ENCODE results near the gene MAP4K3.
"Not testable (repeated sequence)": the region's sequence is repeated elsewhere in the genome, so short reads cannot be mapped to it uniquely, and the experiment has no call there.

MAP4K3 gene

DNA sequence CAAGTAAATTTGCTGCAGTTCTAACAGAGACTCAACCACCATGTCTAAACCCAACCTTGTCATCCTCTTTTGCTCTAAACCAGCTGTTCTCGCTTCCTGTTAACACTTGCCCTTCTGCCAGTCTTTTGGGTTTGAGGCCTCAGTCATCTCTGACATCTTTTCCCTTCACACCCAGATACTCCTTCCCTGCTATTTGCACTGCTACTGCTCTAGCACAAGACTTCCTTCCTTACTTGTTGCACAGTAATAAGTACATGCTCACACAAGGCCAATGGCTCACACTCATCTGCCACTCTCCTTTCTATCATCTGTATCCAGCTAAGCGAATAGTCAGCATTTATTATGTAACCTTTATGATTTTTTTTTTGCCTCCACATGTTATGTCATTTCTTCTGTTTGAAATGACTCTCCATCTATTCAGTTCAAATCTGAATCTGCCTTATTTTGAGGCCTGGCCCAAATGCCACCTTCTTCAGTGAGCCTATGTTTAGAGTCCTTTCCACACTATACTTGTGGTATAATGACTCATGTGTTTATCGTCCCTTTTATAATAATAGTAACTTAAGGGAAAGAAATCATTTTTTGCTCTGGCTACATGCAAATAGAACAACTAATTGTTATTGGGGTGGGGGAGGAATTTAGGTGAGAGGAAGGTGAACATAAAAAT, 170.8 kb downstream of the MAP4K3 start:
- Histone ChIP-seq H3K4me3 (ENCODE audit: extremely low read depth, insufficient read depth, low read length, poor library complexity, severe bottlenecking) (no peak overlapping the region), H3K36me3 (ENCODE audit: control insufficient read depth, insufficient read depth, low read length) (peaks cover 31% of the 10 kb centered on the region), H3K9me3 (ENCODE audit: control insufficient read depth, low read length) (no peaks in the 10 kb centered on the region), H3K4me1 (ENCODE audit: control insufficient read depth, insufficient read depth, low read length, poor library complexity, severe bottlenecking) (no peaks in the 10 kb centered on the region), H3K27ac (ENCODE audit: low read depth, low read length, severe bottlenecking) (no peak overlapping the region)
- WGBS, 2 experiments (ENCODE audit: insufficient coverage in 2 of 2) = 97 to 100% methylated on average over 1 to 2 of the region's 3 CpGs

DNA sequence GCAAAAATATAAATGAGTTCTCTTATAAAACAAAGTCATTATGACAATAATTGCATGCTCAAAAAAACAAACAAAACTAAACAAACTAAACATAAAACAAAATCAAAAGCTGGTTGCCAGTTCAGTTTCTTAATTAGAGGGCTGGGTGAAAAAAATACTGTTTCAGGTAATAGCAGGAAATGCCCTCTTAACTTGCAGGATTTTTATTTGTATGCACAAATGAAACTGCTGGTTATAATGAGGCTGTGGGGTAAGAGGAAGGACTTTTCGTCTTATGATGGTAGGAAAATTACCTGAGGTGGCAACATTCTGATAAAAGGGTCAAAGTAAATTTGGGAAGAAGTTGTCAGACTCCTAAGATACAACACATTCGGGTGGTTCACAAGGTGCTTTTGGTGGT, 171.8 kb downstream of the MAP4K3 start:
- Histone ChIP-seq H3K4me1 (ENCODE audit: control insufficient read depth, insufficient read depth, low read length, poor library complexity, severe bottlenecking) (no peaks in the 10 kb centered on the region), H3K27ac (ENCODE audit: low read depth, low read length, severe bottlenecking) (no peak overlapping the region), H3K4me3 (ENCODE audit: extremely low read depth, insufficient read depth, low read length, poor library complexity, severe bottlenecking) (no peak overlapping the region), H3K36me3 (ENCODE audit: control insufficient read depth, insufficient read depth, low read length) (peaks cover 34% of the 10 kb centered on the region), H3K9me3 (ENCODE audit: control insufficient read depth, low read length) (no peaks in the 10 kb centered on the region)
- 100% methylated on average over 1 of the region's 2 CpGs for WGBS, 2 experiments (ENCODE audit: insufficient coverage in 2 of 2)

DNA sequence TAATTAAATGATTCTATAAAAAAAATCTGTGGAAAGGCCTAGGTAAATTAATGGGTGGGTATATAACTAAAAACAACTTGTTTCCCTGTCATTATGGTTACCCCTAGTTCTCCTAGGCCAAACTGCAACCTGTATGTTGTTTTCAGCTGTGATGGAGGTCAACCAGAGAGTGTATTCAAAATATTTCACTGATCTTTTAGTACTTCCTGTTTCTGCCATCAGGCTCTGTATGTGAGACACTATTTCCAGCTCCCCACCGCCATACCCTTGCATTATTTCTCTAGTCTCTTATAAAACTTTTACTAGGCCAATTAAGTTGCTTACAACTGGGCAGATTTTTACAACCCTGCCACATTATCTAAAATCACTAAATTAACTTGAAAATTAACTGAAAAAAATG, 172.4 kb downstream of the MAP4K3 start:
- no peak overlapping the region for H3K4me3 ChIP-seq (ENCODE audit: extremely low read depth, insufficient read depth, low read length, poor library complexity, severe bottlenecking)
- peaks cover 37% of the 10 kb centered on the region for H3K36me3 ChIP-seq (ENCODE audit: control insufficient read depth, insufficient read depth, low read length)
- H3K27ac ChIP-seq (ENCODE audit: low read depth, low read length, severe bottlenecking) = no peak overlapping the region
- no peaks in the 10 kb centered on the region for H3K4me1 ChIP-seq (ENCODE audit: control insufficient read depth, insufficient read depth, low read length, poor library complexity, severe bottlenecking)
- no peaks in the 10 kb centered on the region for H3K9me3 ChIP-seq (ENCODE audit: control insufficient read depth, low read length)
- WGBS, 2 experiments (ENCODE audit: insufficient coverage in 2 of 2) = 86 to 89% methylated on average over 1 of the region's 1 CpG

DNA sequence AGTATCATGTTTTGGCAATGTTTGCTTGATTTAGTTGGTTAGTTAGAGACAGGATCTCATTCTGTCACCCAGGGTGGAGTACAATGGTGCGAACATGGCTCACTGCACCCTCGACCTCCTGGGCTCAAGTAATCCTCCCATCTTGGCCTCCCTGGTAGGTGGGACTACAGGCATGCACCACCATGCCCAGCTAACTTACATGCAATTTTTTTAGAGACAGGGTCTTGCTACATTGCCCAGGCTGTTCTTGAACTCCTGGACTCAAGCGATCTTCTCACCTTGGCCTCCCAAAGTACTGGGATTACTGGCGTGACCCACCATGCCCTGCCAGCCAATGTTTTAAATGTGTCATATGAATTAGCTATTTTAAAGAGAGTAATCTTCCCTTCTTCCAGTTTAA, 177.0 kb downstream of the MAP4K3 start:
- Histone ChIP-seq H3K9me3 (ENCODE audit: control insufficient read depth, low read length) (no peaks in the 10 kb centered on the region), H3K27ac (ENCODE audit: low read depth, low read length, severe bottlenecking) (no peak overlapping the region), H3K36me3 (ENCODE audit: control insufficient read depth, insufficient read depth, low read length) (peaks cover 59% of the 10 kb centered on the region), H3K4me3 (ENCODE audit: extremely low read depth, insufficient read depth, low read length, poor library complexity, severe bottlenecking) (no peak overlapping the region), H3K4me1 (ENCODE audit: control insufficient read depth, insufficient read depth, low read length, poor library complexity, severe bottlenecking) (no peaks in the 10 kb centered on the region)
- WGBS, 2 experiments (ENCODE audit: insufficient coverage in 2 of 2) = 89 to 92% methylated on average over 2 of the region's 4 CpGs

DNA sequence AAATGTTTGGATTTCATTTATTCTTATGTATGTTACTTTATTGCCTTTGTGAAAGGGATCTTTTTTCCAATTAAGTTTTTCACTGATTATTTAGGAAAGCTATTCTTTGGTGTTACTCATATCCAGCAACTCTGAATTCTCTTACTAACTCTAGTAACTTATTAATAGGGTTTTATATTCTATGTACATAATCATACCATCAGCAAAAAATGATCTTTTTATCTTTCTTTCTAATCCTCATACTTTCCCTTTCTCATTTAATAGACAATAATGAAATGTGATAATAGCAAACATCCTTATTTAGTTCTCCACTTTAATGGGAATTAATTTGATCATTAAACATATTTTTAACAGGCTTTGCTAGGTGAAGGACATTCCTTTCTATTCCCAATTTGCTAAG, 181.0 kb downstream of the MAP4K3 start:
- Histone ChIP-seq H3K27ac (ENCODE audit: low read depth, low read length, severe bottlenecking) (no peak overlapping the region), H3K4me3 (ENCODE audit: extremely low read depth, insufficient read depth, low read length, poor library complexity, severe bottlenecking) (no peak overlapping the region), H3K36me3 (ENCODE audit: control insufficient read depth, insufficient read depth, low read length) (peaks cover 81% of the 10 kb centered on the region), H3K9me3 (ENCODE audit: control insufficient read depth, low read length) (peaks cover 4% of the 10 kb centered on the region), H3K4me1 (ENCODE audit: control insufficient read depth, insufficient read depth, low read length, poor library complexity, severe bottlenecking) (no peaks in the 10 kb centered on the region)

GRCh38 chr2:39252888-39253518, 184.1 kb downstream of the MAP4K3 start:
- peaks cover 75% of the 10 kb centered on the region for H3K36me3 ChIP-seq (ENCODE audit: control insufficient read depth, insufficient read depth, low read length)
- peaks cover 4% of the 10 kb centered on the region for H3K9me3 ChIP-seq (ENCODE audit: control insufficient read depth, low read length)
- WGBS, 2 experiments (ENCODE audit: insufficient coverage in 2 of 2) = 88 to 89% methylated on average over 13 to 17 of the region's 18 CpGs
- no peaks in the 10 kb centered on the region for H3K4me1 ChIP-seq (ENCODE audit: control insufficient read depth, insufficient read depth, low read length, poor library complexity, severe bottlenecking)
- H3K27ac ChIP-seq (ENCODE audit: low read depth, low read length, severe bottlenecking) = no peak overlapping the region
- H3K4me3 ChIP-seq (ENCODE audit: extremely low read depth, insufficient read depth, low read length, poor library complexity, severe bottlenecking) = no peak overlapping the region

DNA sequence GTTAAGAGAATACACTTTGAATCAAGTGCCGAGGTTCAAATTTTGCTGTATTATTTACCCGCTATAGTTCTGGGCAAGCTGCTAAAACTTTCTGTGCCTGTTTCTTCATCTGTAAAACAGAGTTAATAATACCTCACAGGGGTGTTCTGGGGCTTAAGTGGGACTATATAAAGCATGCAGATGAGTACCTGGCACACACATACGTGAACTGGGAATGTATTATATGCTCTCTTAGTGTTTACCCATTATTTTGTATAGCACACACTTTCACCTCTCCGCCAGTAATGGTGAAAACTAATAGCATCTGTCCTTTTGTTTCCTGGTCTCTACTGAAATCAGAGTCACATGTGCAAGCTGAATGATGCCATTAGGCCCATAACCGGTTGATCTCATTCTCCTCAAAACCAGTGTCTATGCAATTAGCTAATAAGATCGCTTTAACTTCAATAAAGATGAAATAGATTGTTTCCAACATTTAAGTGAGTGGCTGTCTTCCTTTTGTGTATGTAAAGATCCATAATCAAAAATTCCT, 189.5 kb downstream of the MAP4K3 start:
- H3K27ac ChIP-seq (ENCODE audit: low read depth, low read length, severe bottlenecking) = no peak overlapping the region
- 85 to 96% methylated on average over 1 to 3 of the region's 6 CpGs for WGBS, 2 experiments (ENCODE audit: insufficient coverage in 2 of 2)
- H3K4me1 ChIP-seq (ENCODE audit: control insufficient read depth, insufficient read depth, low read length, poor library complexity, severe bottlenecking) = no peaks in the 10 kb centered on the region
- H3K9me3 ChIP-seq (ENCODE audit: control insufficient read depth, low read length) = no peaks in the 10 kb centered on the region
- no peak overlapping the region for H3K4me3 ChIP-seq (ENCODE audit: extremely low read depth, insufficient read depth, low read length, poor library complexity, severe bottlenecking)
- H3K36me3 ChIP-seq (ENCODE audit: control insufficient read depth, insufficient read depth, low read length) = peaks cover 34% of the 10 kb centered on the region

GRCh38 chr2:39246382-39246980, 190.6 kb downstream of the MAP4K3 start:
- Histone ChIP-seq H3K36me3 (ENCODE audit: control insufficient read depth, insufficient read depth, low read length) (peaks cover 23% of the 10 kb centered on the region), H3K9me3 (ENCODE audit: control insufficient read depth, low read length) (no peaks in the 10 kb centered on the region), H3K27ac (ENCODE audit: low read depth, low read length, severe bottlenecking) (no peak overlapping the region), H3K4me1 (ENCODE audit: control insufficient read depth, insufficient read depth, low read length, poor library complexity, severe bottlenecking) (no peaks in the 10 kb centered on the region), H3K4me3 (ENCODE audit: extremely low read depth, insufficient read depth, low read length, poor library complexity, severe bottlenecking) (no peak overlapping the region)
- 83 to 90% methylated on average over 1 of the region's 1 CpG for WGBS, 2 experiments (ENCODE audit: insufficient coverage in 2 of 2)

GRCh38 chr2:39244963-39245625, 192.0 kb downstream of the MAP4K3 start:
- not testable (repeated sequence) for H3K36me3 ChIP-seq (ENCODE audit: control insufficient read depth, insufficient read depth, low read length); H3K4me3 ChIP-seq (ENCODE audit: extremely low read depth, insufficient read depth, low read length, poor library complexity, severe bottlenecking); H3K9me3 ChIP-seq (ENCODE audit: control insufficient read depth, low read length); H3K27ac ChIP-seq (ENCODE audit: low read depth, low read length, severe bottlenecking); H3K4me1 ChIP-seq (ENCODE audit: control insufficient read depth, insufficient read depth, low read length, poor library complexity, severe bottlenecking)
- WGBS, 2 experiments (ENCODE audit: insufficient coverage in 2 of 2) = 92 to 98% methylated on average over 26 to 29 of the region's 31 CpGs

- H3K27ac ChIP-seq (ENCODE audit: low read depth, low read length, severe bottlenecking); H3K36me3 ChIP-seq (ENCODE audit: control insufficient read depth, insufficient read depth, low read length); H3K4me1 ChIP-seq (ENCODE audit: control insufficient read depth, insufficient read depth, low read length, poor library complexity, severe bottlenecking); H3K4me3 ChIP-seq (ENCODE audit: extremely low read depth, insufficient read depth, low read length, poor library complexity, severe bottlenecking); H3K9me3 ChIP-seq (ENCODE audit: control insufficient read depth, low read length): not testable (repeated sequence)
- 93 to 98% methylated on average over 31 to 34 of the region's 39 CpGs for whole genome bisulfite sequencing, 2 experiments (ENCODE audit: insufficient coverage in 2 of 2)
Measured at GRCh38 chr2:39244241-39244862, 192.7 kb downstream of the MAP4K3 start.

All from mesodermal cell (in vitro differentiated cells).